HCT116 (cell line): ENCODE results near the gene TOR1AIP2. TPM values are rescaled to one million over a fixed set of nuclear protein-coding genes. Genes with fewer than 3 reads are reported as not detected.

Experiments
- ATAC-seq: fragments of 200-7000 bp; cut with Tn5 transposase; 2 replicates; pipeline ENCODE4 v1.9.1; 2020; ENCODE audit warnings: mild to moderate bottlenecking, moderate library complexity
- BruUV-seq: library from RNA; stranded (reverse); fragments of 400-500 nt; replicated peaks from 2 replicates; lab custom pipeline; 2021; lab: Mats Ljungman, UMichigan
- CTCF ChIA-PET: fragments of 300-600 bp; sonication (Branson Sonifier 250); formaldehyde crosslinking; loops from one replicate; lab custom pipeline; 2021; ENCODE audit warnings: antibody characterized with exemption; lab: Charles Lee
- POLR2A ChIA-PET: fragments of 300-600, 350-600 bp; sonication (Branson Sonifier 250); formaldehyde crosslinking; loops from one replicate; lab custom pipeline; 2021; ENCODE audit warnings: antibody characterized with exemption; lab: Charles Lee
- RAD21 ChIA-PET, 2 experiments: fragments of 300-600 bp; sonication (Branson Sonifier 250); formaldehyde crosslinking; loops; one replicate each; lab custom pipeline; 2023; ENCODE audit warnings: low total read pairs in 2 of 2; ENCODE audit not compliant: uncharacterized antibody in 2 of 2, unreplicated experiment in 2 of 2, low non-redundant PET in 1 of 2; lab: Charles Lee
- DNase-seq: peaks from one replicate; pipeline ENCODE4 v3.0.0-alpha.2; 2010; ENCODE audit warnings: low read depth, low spot score
- H2AFZ ChIP-seq: fragments of 200-600 bp; shearing (Covaris generic), sonication (generic); 2 replicates; pipeline ENCODE4 v1.6.1; 2017; ENCODE audit warnings: low read depth, mixed run types, mixed read lengths, antibody characterized with exemption, low read length; ENCODE audit not compliant: poor library complexity, severe bottlenecking
- H3K27ac ChIP-seq: 2 replicates; pipeline ENCODE4 v1.5.1; 2012; ENCODE audit warnings: low read depth, low read length
- H3K27me3 ChIP-seq: fragments of 200-600 bp; sonication (generic); 2 replicates; pipeline ENCODE4 v1.6.1; 2016; ENCODE audit warnings: mixed run types, low read length, mixed read lengths; ENCODE audit not compliant: insufficient read depth
- H3K36me3 ChIP-seq, 2 experiments: fragments of 200-500 bp in 1 of 2; fragments of 200-600 bp in 1 of 2; sonication (Bioruptor generic) in 1 of 2; sonication (generic) in 1 of 2; 2 replicates each; pipeline versions ENCODE4 v1.5.1 to v1.6.1; 2014 to 2016; ENCODE audit warnings: low read length in 2 of 2, inconsistent platforms in 1 of 2, mixed read lengths in 1 of 2, mixed run types in 1 of 2; ENCODE audit not compliant: insufficient read depth in 2 of 2, control insufficient read depth in 1 of 2
- H3K4me1 ChIP-seq, 2 experiments: fragments of 200-600 bp in 1 of 2; sonication (generic) in 1 of 2; 2 replicates each; pipeline versions ENCODE4 v1.5.1 to v1.6.1; 2012 to 2017; ENCODE audit warnings: low read length in 2 of 2, inconsistent platforms in 1 of 2, mild to moderate bottlenecking in 1 of 2, mixed read lengths in 1 of 2, mixed run types in 1 of 2, moderate library complexity in 1 of 2; ENCODE audit not compliant: insufficient read depth in 2 of 2, control insufficient read depth in 1 of 2
- H3K4me2 ChIP-seq: fragments of 200-600 bp; sonication (generic); 2 replicates; pipeline ENCODE4 v1.6.1; 2017; ENCODE audit warnings: mixed run types, low read length, mixed read lengths
- H3K4me3 ChIP-seq, 2 experiments: fragments of 200-600 bp in 1 of 2; sonication (generic) in 1 of 2; replicated peaks in 1 of 2; 2 replicates each; pipeline ENCODE4 v1.5.1; 2011 to 2016; ENCODE audit warnings: low read length in 2 of 2, control low read depth in 1 of 2, low read depth in 1 of 2, mild to moderate bottlenecking in 1 of 2, mixed read lengths in 1 of 2, mixed run types in 1 of 2
- H3K79me2 ChIP-seq: fragments of 200-600 bp; sonication (generic); 2 replicates; pipeline ENCODE4 v1.6.1; 2017; ENCODE audit warnings: mild to moderate bottlenecking, mixed run types, low read length, moderate library complexity, mixed read lengths; ENCODE audit not compliant: insufficient read depth
- H3K9ac ChIP-seq: fragments of 200-600 bp; sonication (generic); 2 replicates; pipeline ENCODE4 v1.6.1; 2016; ENCODE audit warnings: low read length, mixed read lengths
- H3K9me2 ChIP-seq: fragments of 200-600 bp; sonication (generic), shearing (Covaris generic); 2 replicates; pipeline ENCODE4 v1.6.1; 2017; ENCODE audit warnings: mixed run types, mild to moderate bottlenecking, moderate library complexity; ENCODE audit not compliant: insufficient read depth
- H3K9me3 ChIP-seq, 2 experiments: fragments of 200-500 bp in 1 of 2; fragments of 200-600 bp in 1 of 2; sonication (Bioruptor generic) in 1 of 2; sonication (generic) in 1 of 2; 2 replicates each; pipeline ENCODE4 v1.6.1; 2014 to 2017; ENCODE audit warnings: low read length in 2 of 2, mixed read lengths in 2 of 2, inconsistent platforms in 1 of 2, low read depth in 1 of 2, mild to moderate bottlenecking in 1 of 2, mixed run types in 1 of 2, moderate library complexity in 1 of 2; ENCODE audit not compliant: control insufficient read depth in 1 of 2, insufficient read depth in 1 of 2
- H4K20me1 ChIP-seq: fragments of 200-600 bp; sonication (generic), shearing (Covaris generic); 2 replicates; pipeline ENCODE4 v1.6.1; 2017; ENCODE audit warnings: mixed run types, mild to moderate bottlenecking, moderate library complexity; ENCODE audit not compliant: insufficient read depth
- CEBPB ChIP-seq: IDR thresholded peaks from 2 replicates; pipeline ENCODE4 v1.6.1; 2012; ENCODE audit warnings: low read depth
- EGR1 ChIP-seq: IDR thresholded peaks from 2 replicates; pipeline ENCODE4 v1.6.1; 2012; ENCODE audit warnings: low read depth
- ELF1 ChIP-seq: IDR thresholded peaks from 2 replicates; pipeline ENCODE4 v1.6.1; 2012; ENCODE audit warnings: low read depth, borderline replicate concordance
- EZH2 ChIP-seq: fragments of 200-600 bp; sonication (generic); IDR thresholded peaks from 2 replicates; pipeline ENCODE4 v1.6.1; 2017; ENCODE audit warnings: antibody characterized with exemption, mixed run types
- EZH2phosphoT487 ChIP-seq: fragments of 200-600 bp; IDR thresholded peaks from 2 replicates; pipeline ENCODE4 v1.6.1; 2018; ENCODE audit warnings: antibody characterized with exemption, borderline replicate concordance
- JUND ChIP-seq: IDR thresholded peaks from 2 replicates; pipeline ENCODE4 v1.6.1; 2012
- POLR2A ChIP-seq: IDR thresholded peaks from 2 replicates; pipeline ENCODE4 v1.7.0; 2011; ENCODE audit warnings: borderline replicate concordance; ENCODE audit not compliant: insufficient read depth, insufficient read length; ENCODE audit errors: extremely low read depth
- POLR2AphosphoS5 ChIP-seq: IDR thresholded peaks from 2 replicates; pipeline ENCODE4 v1.6.1; 2011; ENCODE audit warnings: mild to moderate bottlenecking, low read depth, low read length, moderate library complexity
- RAD21 ChIP-seq: IDR thresholded peaks from 2 replicates; pipeline ENCODE4 v1.6.1; 2012; ENCODE audit warnings: low read depth, mild to moderate bottlenecking
- SP1 ChIP-seq: IDR thresholded peaks from 2 replicates; pipeline ENCODE4 v1.6.1; 2012; ENCODE audit warnings: low read depth
- YY1 ChIP-seq: IDR thresholded peaks from 2 replicates; pipeline ENCODE4 v1.6.1; 2011; ENCODE audit warnings: low read length, low read depth, moderate library complexity, mild to moderate bottlenecking; ENCODE audit not compliant: insufficient replicate concordance; ENCODE audit errors: extremely low read depth
- ZNF274 ChIP-seq: fragments of 200-500 bp; sonication (Bioruptor generic); IDR thresholded peaks from 2 replicates; pipeline ENCODE4 v1.6.1; 2014; ENCODE audit warnings: mild to moderate bottlenecking, low read depth, low read length, inconsistent platforms
- intact Hi-C: fragments of 100-400 bp; cut with micrococcal nuclease; formaldehyde crosslinking; loops from 2 replicates; pipeline ENCODE4 v1.10.0; 2022
- total RNA-seq: library from RNA; stranded (reverse); gene quantifications from one replicate; pipeline ENCODE4 v1.2.1, GENCODE V29; 2021; ENCODE audit not compliant: unreplicated experiment
- TF ChIP-seq, protein P1 (sequence below): IDR thresholded peaks from 2 replicates; pipeline ENCODE4 v1.6.1; 2012
- TF ChIP-seq, protein P2 (sequence below), 3 experiments: fragments of 200-600 bp in 1 of 3; sonication (generic) in 1 of 3; IDR thresholded peaks in 2 of 3; conservative IDR thresholded peaks in 1 of 3; 2 replicates each; pipeline ENCODE4 v1.5.1; 2012 to 2017; ENCODE audit warnings: low read depth in 2 of 3, low read length in 2 of 3, antibody characterized with exemption in 1 of 3, borderline replicate concordance in 1 of 3, control low read depth in 1 of 3, mild to moderate bottlenecking in 1 of 3, mixed read lengths in 1 of 3, mixed run types in 1 of 3, moderate library complexity in 1 of 3; ENCODE audit not compliant: insufficient read depth in 1 of 3
- TF ChIP-seq, protein P3 (sequence below): IDR thresholded peaks from 2 replicates; pipeline ENCODE4 v1.6.1; 2012

The TOR1AIP2 gene
- total RNA-seq, 1 experiment from 2014 or later = 106 TPM

DNA sequence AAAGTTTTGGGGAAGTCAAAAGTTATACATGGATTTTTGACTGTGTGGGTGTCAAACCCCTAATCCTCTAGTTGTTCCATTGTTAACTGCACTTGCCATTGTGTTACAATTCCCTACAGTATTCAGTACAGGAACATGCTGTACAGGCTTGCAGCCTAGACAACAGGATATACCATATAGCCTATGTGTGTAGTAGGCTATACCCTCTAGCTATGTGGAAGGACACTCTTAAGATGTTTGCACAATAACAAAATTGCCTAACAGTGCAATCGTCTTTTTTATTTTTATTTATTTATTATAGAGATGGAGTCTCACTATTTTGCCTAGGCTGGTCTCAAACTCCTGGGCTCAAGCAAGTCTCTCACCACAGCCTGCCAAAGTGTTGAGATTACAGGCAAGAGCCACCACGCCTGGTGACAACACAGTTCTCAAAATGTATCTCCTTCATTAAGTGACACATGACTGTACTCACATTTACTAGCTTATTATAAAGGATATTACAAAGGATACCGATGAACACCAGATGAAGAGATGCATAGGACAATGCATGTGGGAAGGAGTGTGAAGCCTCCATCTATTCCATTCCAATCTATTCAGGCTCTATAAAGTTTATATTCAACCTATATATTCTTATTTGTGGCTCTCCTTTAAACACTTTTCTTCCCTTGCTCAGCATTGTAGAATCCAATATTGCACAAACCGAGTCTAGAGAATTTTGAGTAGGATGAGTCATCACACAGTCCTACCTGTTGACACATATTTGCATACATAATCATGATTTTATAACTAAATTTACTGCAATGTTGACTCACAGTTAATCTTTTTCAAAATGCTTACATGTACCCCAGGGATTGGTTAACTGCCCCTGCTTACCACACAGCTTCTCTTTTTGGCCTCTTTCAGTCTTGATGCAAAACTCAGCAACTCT lies 48.6 kb upstream of the TOR1AIP2 start:
- H3K27me3 ChIP-seq = no peaks in the 10 kb centered on the region
- no TSS peak for BruUV-seq
- no peaks in the 10 kb centered on the region for H3K4me1 ChIP-seq
- no peaks in the 10 kb centered on the region for H3K9me3 ChIP-seq
- ChIA-PET CTCF (no interaction called here), POLR2A (no interaction called here), RAD21 (no interaction called here)
- no peak overlapping the region for H3K9ac ChIP-seq
- no peak overlapping the region for H3K27ac ChIP-seq
- H4K20me1 ChIP-seq = no peaks in the 10 kb centered on the region
- no peak overlapping the region for H3K4me3 ChIP-seq
- intact Hi-C loops = no loop called here
- no peak overlapping the region for H2AFZ ChIP-seq
- H3K9me2 ChIP-seq = no peaks in the 10 kb centered on the region
- DNase-seq (no peak), ATAC-seq (no peak)
- TF ChIP-seq EZH2 (no peak), EZH2phosphoT487 (no peak), SP1 (no peak), RAD21 (no peak)
- H3K4me2 ChIP-seq = no peak overlapping the region
- no peaks in the 10 kb centered on the region for H3K36me3 ChIP-seq
- no peaks in the 10 kb centered on the region for H3K79me2 ChIP-seq

DNA sequence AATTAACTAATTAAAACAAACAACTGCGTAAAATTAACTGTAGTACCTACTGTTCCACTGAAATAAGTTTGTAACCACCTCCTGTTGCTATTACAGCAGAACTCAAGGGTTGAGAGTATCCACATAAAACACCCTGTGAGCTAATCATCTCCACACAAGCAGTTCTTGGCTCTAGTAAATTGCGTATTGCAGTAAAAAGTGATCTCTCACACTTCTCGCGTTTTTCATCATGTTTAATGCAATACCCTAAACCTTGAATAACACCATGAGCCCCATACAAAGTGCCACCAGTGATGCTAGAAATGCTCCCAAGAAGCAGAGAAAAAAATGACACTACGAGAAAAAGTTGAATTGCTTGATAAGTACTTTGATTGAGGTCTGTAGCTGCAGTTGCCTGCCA lies 47.7 kb upstream of the TOR1AIP2 start:
- Histone ChIP-seq H3K4me3 (no peak overlapping the region), H3K4me2 (no peak overlapping the region), H4K20me1 (no peaks in the 10 kb centered on the region), H3K79me2 (no peaks in the 10 kb centered on the region), H3K36me3 (no peaks in the 10 kb centered on the region), H3K27me3 (no peaks in the 10 kb centered on the region), H3K27ac (no peak overlapping the region), H3K4me1 (no peaks in the 10 kb centered on the region), H3K9me2 (no peaks in the 10 kb centered on the region), H2AFZ (no peak overlapping the region), H3K9ac (no peak overlapping the region), H3K9me3 (no peaks in the 10 kb centered on the region)
- POLR2A ChIA-PET = interaction anchor here (0.8 kb wide), 1 partner anchor 15 kb away, joined by 3 read pairs; no protein-coding TSS in a partner anchor
- RAD21 ChIA-PET = no interaction called here
- BruUV-seq = no TSS peak
- no peak for ATAC-seq
- DNase-seq = no peak
- CTCF ChIA-PET = no interaction called here
- intact Hi-C loops = no loop called here
- TF ChIP-seq CEBPB (no peak), SP1 (no peak), POLR2AphosphoS5 (no peak), POLR2A (no peak), ZNF274 (no peak), EZH2phosphoT487 (no peak), EGR1 (no peak), YY1 (no peak), JUND (no peak), ELF1 (no peak), RAD21 (no peak)
- TF ChIP-seq, protein P1, sequence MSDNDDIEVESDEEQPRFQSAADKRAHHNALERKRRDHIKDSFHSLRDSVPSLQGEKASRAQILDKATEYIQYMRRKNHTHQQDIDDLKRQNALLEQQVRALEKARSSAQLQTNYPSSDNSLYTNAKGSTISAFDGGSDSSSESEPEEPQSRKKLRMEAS = no peak
- TF ChIP-seq, protein P2, sequence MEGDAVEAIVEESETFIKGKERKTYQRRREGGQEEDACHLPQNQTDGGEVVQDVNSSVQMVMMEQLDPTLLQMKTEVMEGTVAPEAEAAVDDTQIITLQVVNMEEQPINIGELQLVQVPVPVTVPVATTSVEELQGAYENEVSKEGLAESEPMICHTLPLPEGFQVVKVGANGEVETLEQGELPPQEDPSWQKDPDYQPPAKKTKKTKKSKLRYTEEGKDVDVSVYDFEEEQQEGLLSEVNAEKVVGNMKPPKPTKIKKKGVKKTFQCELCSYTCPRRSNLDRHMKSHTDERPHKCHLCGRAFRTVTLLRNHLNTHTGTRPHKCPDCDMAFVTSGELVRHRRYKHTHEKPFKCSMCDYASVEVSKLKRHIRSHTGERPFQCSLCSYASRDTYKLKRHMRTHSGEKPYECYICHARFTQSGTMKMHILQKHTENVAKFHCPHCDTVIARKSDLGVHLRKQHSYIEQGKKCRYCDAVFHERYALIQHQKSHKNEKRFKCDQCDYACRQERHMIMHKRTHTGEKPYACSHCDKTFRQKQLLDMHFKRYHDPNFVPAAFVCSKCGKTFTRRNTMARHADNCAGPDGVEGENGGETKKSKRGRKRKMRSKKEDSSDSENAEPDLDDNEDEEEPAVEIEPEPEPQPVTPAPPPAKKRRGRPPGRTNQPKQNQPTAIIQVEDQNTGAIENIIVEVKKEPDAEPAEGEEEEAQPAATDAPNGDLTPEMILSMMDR (IDR thresholded peaks at IDR 0.05 in 2 of 3, conservative IDR thresholded peaks at IDR 0.05 in 1 of 3; ENCODE audit: borderline replicate concordance in 1 of 3, insufficient read depth in 1 of 3, low read depth in 2 of 3, low read length in 2 of 3) = no peak
- TF ChIP-seq, protein P3, sequence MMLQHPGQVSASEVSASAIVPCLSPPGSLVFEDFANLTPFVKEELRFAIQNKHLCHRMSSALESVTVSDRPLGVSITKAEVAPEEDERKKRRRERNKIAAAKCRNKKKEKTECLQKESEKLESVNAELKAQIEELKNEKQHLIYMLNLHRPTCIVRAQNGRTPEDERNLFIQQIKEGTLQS = no peak
